NCI-H69 (cell line): ENCODE results near the gene ENKUR.
"Not testable (repeated sequence)": the region's sequence is repeated elsewhere in the genome, so short reads cannot be mapped to it uniquely, and the experiment has no call there.

Source experiments
- DNase-seq: peaks from one replicate; lab custom pipeline; 2025; lab: John Stamatoyannopoulos, UW

The ENKUR gene

GRCh38 chr10:25023278-25023677 lies 7.3 kb upstream of the ENKUR start:
- no peak for DNase-seq

GRCh38 chr10:25018703-25019102 lies 2.7 kb upstream of the ENKUR start:
- no peak for DNase-seq

- peak; percentile 22 for DNase-seq
Observed at GRCh38 chr10:25017661-25018060, 1.7 kb upstream of the ENKUR start.

- peak; percentile 57 for DNase-seq
Observed at GRCh38 chr10:25017154-25017590, 1.2 kb upstream of the ENKUR start.

- DNase-seq: peak; percentile 97
Observed at GRCh38 chr10:25016376-25017153, 607 bp upstream of the ENKUR start, which contains the start of gene THNSL1. Gene THNSL1 (plus strand): TSS chr10:25016612. CDS start chr10:25023224, 6,612 bp downstream.

- DNase-seq: no peak
Observed at GRCh38 chr10:25014579-25014978, 1.4 kb downstream of the ENKUR start.

- DNase-seq: not testable (repeated sequence)
Observed at GRCh38 chr10:25011591-25011990, 4.4 kb downstream of the ENKUR start.

DNA sequence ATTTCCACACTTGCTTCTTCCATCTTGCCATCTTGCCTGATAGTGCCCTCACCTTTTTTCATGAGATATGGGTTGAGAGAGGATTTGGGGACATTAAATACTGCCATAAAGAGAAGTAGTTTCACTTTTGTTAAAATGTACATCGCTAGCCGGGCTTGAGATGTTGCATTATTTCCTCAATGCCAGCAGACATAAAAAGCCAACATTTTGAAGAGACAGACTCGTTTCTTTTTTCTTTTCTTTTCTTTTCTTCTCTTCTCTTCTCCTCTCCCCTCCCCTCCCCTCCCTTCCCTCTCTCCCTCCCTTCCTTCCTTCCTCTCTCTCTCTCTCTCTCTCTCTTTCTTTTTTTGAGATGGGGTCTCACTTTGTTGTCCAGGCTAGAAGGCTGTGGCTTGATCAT lies 17.9 kb downstream of the ENKUR start:
- no peak for DNase-seq

DNA sequence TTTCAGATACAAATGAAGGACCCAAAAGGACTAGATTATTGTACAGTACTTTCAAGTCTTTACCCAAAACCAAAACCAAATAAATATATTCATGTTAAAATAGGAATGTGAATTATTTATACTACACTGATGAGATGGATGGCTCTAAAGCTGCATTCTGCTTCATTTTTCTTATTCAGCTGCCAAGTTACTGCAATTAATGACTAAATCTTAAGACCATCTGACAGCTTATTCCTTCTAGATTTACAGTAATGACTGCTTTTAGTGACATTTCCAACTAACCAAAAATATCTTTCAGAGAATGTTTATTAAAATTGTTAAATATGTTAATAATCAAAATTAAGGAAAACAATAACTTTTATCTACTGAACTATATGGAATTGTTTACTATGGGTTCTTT lies 20.9 kb downstream of the ENKUR start:
- DNase-seq: no peak

DNA sequence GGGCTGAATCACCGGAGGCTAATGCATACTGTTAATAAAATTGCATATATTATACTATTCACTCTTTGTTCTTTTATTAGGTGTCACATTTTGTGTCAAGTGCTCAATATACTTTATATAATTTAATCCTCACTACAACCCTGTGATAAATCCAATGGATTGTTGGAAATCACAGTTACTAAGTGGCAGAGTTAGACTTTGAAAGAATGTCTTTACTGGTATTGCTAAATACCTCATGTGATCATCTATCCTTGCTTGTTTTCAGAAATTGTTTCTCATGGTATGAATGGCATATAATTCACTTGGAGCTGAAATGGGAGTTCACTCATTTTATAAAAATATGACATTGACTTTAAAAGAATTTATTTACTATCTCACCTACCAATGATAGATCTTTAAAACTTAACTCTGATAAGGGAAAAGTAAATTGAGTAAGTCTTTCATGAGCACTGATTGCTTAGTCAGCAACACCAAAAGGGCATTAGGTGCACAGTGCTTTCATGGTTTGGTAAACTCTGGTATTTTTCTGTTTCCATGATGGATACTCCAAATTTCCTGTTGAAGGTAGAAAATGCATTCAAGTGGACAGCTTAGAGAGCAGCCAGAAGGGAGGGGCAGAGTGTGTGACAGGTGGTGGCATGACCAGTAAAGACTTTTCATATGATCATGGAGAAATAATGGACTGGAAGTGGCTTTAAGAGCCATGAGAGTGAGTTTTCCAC lies 22.6 kb downstream of the ENKUR start:
- no peak for DNase-seq

DNA sequence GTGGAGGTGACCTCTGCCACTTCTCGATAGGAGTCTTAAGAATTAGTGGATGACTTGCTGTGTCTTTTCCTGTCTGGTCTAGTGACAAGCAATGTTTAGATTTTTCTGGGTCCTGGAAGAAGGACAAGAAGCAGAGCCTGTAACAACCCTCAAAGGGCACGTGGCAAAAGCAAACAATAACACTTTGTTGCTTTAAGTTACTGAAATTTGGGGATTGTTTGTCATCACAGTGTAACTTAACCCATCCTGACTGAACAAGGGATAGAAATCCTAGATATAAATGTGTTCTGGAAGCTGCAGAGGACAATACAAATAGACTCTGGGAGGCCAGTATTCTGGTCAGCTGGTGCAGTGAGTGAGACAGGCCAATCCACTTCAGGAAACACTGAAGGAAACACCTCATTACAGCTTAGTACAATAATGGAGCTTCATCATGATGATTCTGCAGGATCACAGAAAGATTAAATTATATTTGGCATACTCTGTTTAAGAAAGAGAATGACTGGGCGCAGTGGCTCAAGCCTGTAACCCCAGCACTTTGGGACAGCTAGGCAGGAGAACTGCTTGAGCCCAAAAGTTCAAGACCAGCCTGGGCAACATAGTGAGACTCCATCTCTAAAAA lies 23.3 kb downstream of the ENKUR start:
- DNase-seq: no peak

GRCh38 chr10:24991298-24991697 lies 24.7 kb downstream of the ENKUR start:
- no peak for DNase-seq

- no peak for DNase-seq
Observed at GRCh38 chr10:24989867-24990266, 26.1 kb downstream of the ENKUR start.

- no peak for DNase-seq
Observed at GRCh38 chr10:24988831-24989640, 26.9 kb downstream of the ENKUR start.

- peak; percentile 1 for DNase-seq
Observed at GRCh38 chr10:24984906-24985305, 31.1 kb downstream of the ENKUR start.

DNA sequence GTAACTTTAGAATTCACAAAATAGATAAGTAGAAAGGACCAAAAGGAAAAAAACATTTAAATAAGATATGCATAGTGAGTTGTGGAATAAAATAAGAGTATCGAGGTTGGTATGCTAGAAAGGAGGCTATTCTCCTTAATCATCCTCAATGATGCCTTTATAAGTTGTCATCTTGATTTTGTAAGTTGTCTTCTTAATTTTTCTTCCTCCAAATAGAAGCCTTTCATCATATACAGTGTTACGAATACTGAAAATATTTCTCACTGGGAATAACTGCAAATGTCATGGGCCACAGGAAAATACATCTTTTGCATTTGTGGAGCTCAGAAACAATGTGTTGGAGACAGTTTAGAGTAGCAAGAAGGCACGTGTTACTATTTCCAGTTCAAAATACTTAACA lies 32.0 kb downstream of the ENKUR start:
- no peak for DNase-seq

DNA sequence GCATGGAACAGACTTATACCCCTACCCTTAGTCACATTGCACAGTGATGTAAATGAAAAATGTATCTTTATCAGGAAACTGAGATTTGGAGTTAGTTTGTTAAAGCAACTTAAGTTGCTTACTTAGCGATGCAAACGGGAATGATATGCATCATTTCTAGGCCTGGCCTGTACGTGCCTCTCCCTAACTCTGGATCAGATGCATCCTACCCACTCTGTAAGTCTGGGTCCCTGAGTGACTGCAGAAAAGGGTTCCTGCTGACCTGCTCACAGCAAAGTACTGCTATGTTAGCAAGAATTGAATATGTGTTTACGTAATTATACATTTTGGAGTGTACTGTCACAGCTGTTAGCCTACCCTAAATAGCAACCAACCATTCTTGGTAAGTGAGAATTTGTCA lies 32.8 kb downstream of the ENKUR start:
- no peak for DNase-seq

- DNase-seq: no peak
Observed at GRCh38 chr10:24982319-24983112, 33.4 kb downstream of the ENKUR start.

GRCh38 chr10:24981161-24981710 lies 34.7 kb downstream of the ENKUR start:
- DNase-seq: no peak

DNA sequence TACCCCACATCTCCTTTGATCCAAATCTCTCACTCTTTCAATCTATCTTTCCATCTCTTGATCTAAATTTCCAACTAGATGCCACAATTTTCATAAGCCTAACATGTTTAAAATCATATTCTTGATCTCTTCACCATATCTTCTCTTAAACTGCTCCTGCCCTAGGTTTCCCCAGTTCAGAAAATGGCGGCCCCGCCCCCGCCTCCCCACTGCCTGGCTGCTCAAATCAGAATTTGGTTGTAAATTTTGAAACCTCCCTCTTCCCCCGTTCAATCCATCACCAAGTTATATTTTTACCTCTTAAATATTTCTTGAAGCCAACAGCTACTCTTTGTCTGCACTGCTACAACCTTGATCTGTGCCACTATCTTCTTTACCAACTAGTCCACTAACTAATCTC lies 36.3 kb downstream of the ENKUR start:
- no peak for DNase-seq

GRCh38 chr10:24974976-24975375 lies 41.0 kb downstream of the ENKUR start:
- no peak for DNase-seq
